Measurements from ENCODE around the gene PARP12.

DNA sequence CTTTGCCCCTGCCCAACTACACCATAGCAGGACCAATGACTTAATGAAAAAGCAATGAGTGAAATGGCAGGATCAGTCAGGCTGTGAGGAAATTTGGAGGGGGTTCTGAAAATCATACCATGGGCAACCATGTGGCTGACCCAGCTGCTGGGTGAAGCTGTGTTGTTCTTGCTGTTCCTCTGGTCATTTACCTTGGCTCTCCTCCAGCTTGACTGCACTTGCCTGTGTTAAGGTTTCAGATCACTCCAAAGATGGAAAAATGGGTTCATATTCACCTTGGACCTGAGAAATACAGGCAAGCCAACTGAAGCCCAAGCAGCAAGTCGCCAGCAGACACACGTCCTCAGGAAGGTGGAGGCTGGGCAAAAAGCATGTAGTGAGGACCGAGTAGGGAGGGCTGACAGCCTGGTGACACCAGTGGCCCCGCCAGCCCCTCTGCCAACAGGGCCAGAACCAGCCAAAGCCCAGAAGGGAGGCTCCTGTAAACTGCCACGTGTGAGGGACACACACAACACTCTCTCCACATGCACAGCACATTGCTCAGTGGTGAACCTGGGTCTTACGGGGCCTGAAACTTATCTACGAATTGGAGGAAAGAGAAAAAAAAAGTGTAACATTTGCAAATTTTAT lies 40.1 kb downstream of the PARP12 start:
- TF ChIP-seq EP300 (IDR thresholded peaks at IDR 0.05) = no peak
- no peak for TF ChIP-seq POLR2A (IDR thresholded peaks at IDR 0.05)

Measured in ovary (tissue), 1 donor.